ENCODE data around the gene MIF4GD. TPM values are rescaled to one million over a fixed set of nuclear protein-coding genes. Genes with fewer than 3 reads are reported as not detected.
A peak's percentile ranks its signal among the peaks of the same experiment; 100 is the strongest.

Gene MIF4GD
- total and polyA plus RNA-seq, 9 of the 15 experiments (the other 6 are each of a cell fraction or from before 2014, with no cell fraction given) = 11.8 to 63.8 (median 28.1) TPM

- peak; percentile 45 for TF ChIP-seq MGA (IDR thresholded peaks at IDR 0.05)
- no peak for TF ChIP-seq SMAD3 (CRISPR knock-in tag; conservative IDR thresholded peaks at IDR 0.05)
- peak; percentile 84 for TF ChIP-seq HMGN3 (IDR thresholded peaks at IDR 0.05; ENCODE audit: borderline replicate concordance, extremely low read depth, insufficient read length, low read depth, low read length)
- TF ChIP-seq FUS (optimal IDR thresholded peaks at IDR 0.05; ENCODE audit: low read depth, low read length) = no peak
- TF ChIP-seq CCAR2 (IDR thresholded peaks at IDR 0.05; ENCODE audit: low read depth, low read length) = no peak
- TF ChIP-seq ELK3 (CRISPR knock-in tag; IDR thresholded peaks at IDR 0.05) = no peak
- TF ChIP-seq SIN3A (IDR thresholded peaks at IDR 0.05; ENCODE audit: borderline replicate concordance in 2 of 2, control insufficient read depth in 1 of 2, low read depth in 2 of 2, low read length in 2 of 2) = peak in 1 of 2 experiments; percentile 50; a peak in 2 of 4 replicates
- TF ChIP-seq ZNF655 (CRISPR knock-in tag; IDR thresholded peaks at IDR 0.05) = no peak
- no peak for TF ChIP-seq ETV6 (IDR thresholded peaks at IDR 0.05; ENCODE audit: borderline replicate concordance in 1 of 2, low read depth in 2 of 2, low read length in 1 of 2)
- TF ChIP-seq ETV6 (CRISPR knock-in tag; IDR thresholded peaks at IDR 0.05; ENCODE audit: borderline replicate concordance) = no peak
- no peak for TF ChIP-seq FOXJ3 (CRISPR knock-in tag; IDR thresholded peaks at IDR 0.05)
- TF ChIP-seq NR2F6 (CRISPR knock-in tag; IDR thresholded peaks at IDR 0.05) = no peak
Observed at GRCh38 chr17:75289115-75289831, 18.2 kb upstream of the MIF4GD start, which contains the start of gene SLC25A19 (continued).

All from K562 (cell line).